Keratinocyte (primary cell): Measurements from ENCODE around the gene HORMAD2. TPM values are rescaled to one million over a fixed set of nuclear protein-coding genes. Genes with fewer than 3 reads are reported as not detected.

ENCODE experiments used
- DNase-seq: peaks from one replicate; pipeline ENCODE4 v3.0.0-alpha.2; 2011; ENCODE audit warnings: low read depth, missing footprints, low spot score
- FAIRE-seq: peaks from 2 replicates; lab custom pipeline; 2011; peaks lifted over from hg19 to GRCh38; lab: Jason Lieb, UNC
- H2AFZ ChIP-seq: 2 replicates; pipeline ENCODE4 v1.6.0; 2012; ENCODE audit warnings: low read length, control low read depth, inconsistent platforms; ENCODE audit not compliant: control insufficient read depth
- H3K27ac ChIP-seq: 2 replicates; pipeline ENCODE4 v1.5.1; 2011; ENCODE audit warnings: low read length; ENCODE audit not compliant: control insufficient read depth, insufficient read depth
- H3K27me3 ChIP-seq: 3 replicates; pipeline ENCODE4 v1.6.0; 2011; ENCODE audit warnings: low read length; ENCODE audit not compliant: control insufficient read depth, insufficient read depth; ENCODE audit errors: extremely low read depth
- H3K36me3 ChIP-seq, 2 experiments: 2 replicates in 1 of 2; 3 replicates in 1 of 2; pipeline ENCODE4 v1.5.1; 2011; ENCODE audit warnings: low read length in 2 of 2, mild to moderate bottlenecking in 1 of 2; ENCODE audit not compliant: control insufficient read depth in 2 of 2, insufficient read depth in 2 of 2; ENCODE audit errors: extremely low read depth in 1 of 2
- H3K4me1 ChIP-seq: 3 replicates; pipeline ENCODE4 v1.5.1; 2011; ENCODE audit warnings: low read length; ENCODE audit not compliant: control insufficient read depth, insufficient read depth; ENCODE audit errors: extremely low read depth
- H3K4me2 ChIP-seq: 3 replicates; pipeline ENCODE4 v1.6.0; 2011; ENCODE audit warnings: low read depth, low read length; ENCODE audit not compliant: control insufficient read depth, insufficient read depth; ENCODE audit errors: extremely low read depth
- H3K4me3 ChIP-seq, 3 experiments: fragments of 200-600 bp in 1 of 3; sonication (generic) in 1 of 3; 2 replicates in 2 of 3; 3 replicates in 1 of 3; pipeline ENCODE4 v1.5.1; 2011 to 2016; ENCODE audit warnings: low read length in 3 of 3, mild to moderate bottlenecking in 3 of 3, control low read depth in 2 of 3, inconsistent platforms in 1 of 3, low read depth in 1 of 3, mixed read lengths in 1 of 3, mixed run types in 1 of 3, moderate library complexity in 1 of 3; ENCODE audit not compliant: control insufficient read depth in 2 of 3, insufficient read depth in 2 of 3; ENCODE audit errors: extremely low read depth in 1 of 3
- H3K79me2 ChIP-seq: 2 replicates; pipeline ENCODE4 v1.6.0; 2012; ENCODE audit warnings: low read length; ENCODE audit not compliant: control insufficient read depth, insufficient read depth
- H3K9ac ChIP-seq: 3 replicates; pipeline ENCODE4 v1.6.0; 2011; ENCODE audit warnings: low read length; ENCODE audit not compliant: control insufficient read depth, insufficient read depth; ENCODE audit errors: extremely low read depth
- H3K9me1 ChIP-seq: 3 replicates; pipeline ENCODE4 v1.6.0; 2011; ENCODE audit warnings: low read length; ENCODE audit not compliant: control insufficient read depth, insufficient read depth; ENCODE audit errors: extremely low read depth
- H3K9me3 ChIP-seq: 2 replicates; pipeline ENCODE4 v1.5.1; 2012; ENCODE audit warnings: low read depth, low read length; ENCODE audit not compliant: control insufficient read depth
- H4K20me1 ChIP-seq: 3 replicates; pipeline ENCODE4 v1.6.0; 2011; ENCODE audit warnings: low read length; ENCODE audit not compliant: control insufficient read depth, insufficient read depth; ENCODE audit errors: extremely low read depth
- EZH2 ChIP-seq: IDR thresholded peaks from one replicate; pipeline ENCODE4 v1.6.1; 2012; ENCODE audit warnings: inconsistent platforms, mild to moderate bottlenecking, low read length, moderate library complexity
- dilution Hi-C: fragments of 300-500 bp; cut with MboI; formaldehyde crosslinking; loops from one replicate; pipeline ENCODE4 v1.7.0; 2020; ENCODE audit warnings: low sequenced_read_pairs; ENCODE audit not compliant: extremely low pct_ligation_motif_present
- polyA plus RNA-seq, 5 experiments: library from polyadenylated mRNA; depleted of rRNA in 3 of 5; stranded (reverse) in 3 of 5; stranded (forward) in 1 of 5; unstranded in 1 of 5; fragments of >200 nt; gene quantifications; 1 replicate in 1 of 5; 2 replicates in 3 of 5; 3 replicates in 1 of 5; pipeline versions ENCODE4 v1.2.1 to v1.2.3, GENCODE V29; 2011 to 2012; ENCODE audit warnings: missing spikeins in 2 of 5, low read depth in 1 of 5, low replicate concordance in 1 of 5
- TF ChIP-seq, protein P1 (sequence below), 3 experiments: IDR thresholded peaks in 1 of 3; conservative IDR thresholded peaks in 1 of 3; optimal IDR thresholded peaks in 1 of 3; 2 replicates in 2 of 3; 3 replicates in 1 of 3; pipeline versions ENCODE3 to v1.5.1; 2011; ENCODE audit warnings: low read length in 3 of 3, mild to moderate bottlenecking in 3 of 3, moderate library complexity in 2 of 3, control low read depth in 1 of 3, inconsistent platforms in 1 of 3; ENCODE audit not compliant: insufficient read depth in 2 of 3; ENCODE audit errors: extremely low read depth in 1 of 3

The HORMAD2 gene
- polyA plus RNA-seq, 1 donor (not counting 4 experiments of a cell fraction or from before 2014, with no cell fraction given) = not detected

DNA sequence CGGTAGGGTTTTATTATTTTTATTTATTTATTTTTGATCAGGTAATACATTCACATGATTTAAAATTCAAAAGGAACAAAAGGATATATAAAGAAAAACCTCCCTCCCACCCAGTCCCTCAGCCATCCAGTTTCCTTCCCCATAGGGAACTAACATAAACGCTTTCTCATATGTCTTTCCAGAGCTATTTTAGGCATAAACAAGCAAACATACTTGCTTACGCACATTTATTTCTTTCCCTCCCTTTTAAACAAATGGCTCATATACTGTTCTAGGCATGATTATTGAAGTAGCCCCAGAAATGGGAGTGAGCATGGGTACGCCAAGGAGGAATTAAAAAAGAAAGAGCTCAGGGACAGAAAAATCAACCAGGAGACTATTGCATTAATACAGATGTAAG is 102.6 kb downstream of the HORMAD2 start:
- Histone ChIP-seq H3K27ac (no peak overlapping the region), H3K4me2 (no peak overlapping the region), H4K20me1 (no peaks in the 10 kb centered on the region), H3K4me3 (no peak overlapping the region), H3K36me3 (no peaks in the 10 kb centered on the region), H3K79me2 (no peaks in the 10 kb centered on the region), H2AFZ (no peak overlapping the region), H3K9me3 (no peaks in the 10 kb centered on the region), H3K4me1 (no peaks in the 10 kb centered on the region), H3K9me1 (no peaks in the 10 kb centered on the region), H3K27me3 (no peaks in the 10 kb centered on the region), H3K9ac (no peak overlapping the region)
- dilution Hi-C loops = no loop called here
- FAIRE-seq (no peak), DNase-seq (no peak)
- TF ChIP-seq EZH2 = no peak
- TF ChIP-seq, protein P1, sequence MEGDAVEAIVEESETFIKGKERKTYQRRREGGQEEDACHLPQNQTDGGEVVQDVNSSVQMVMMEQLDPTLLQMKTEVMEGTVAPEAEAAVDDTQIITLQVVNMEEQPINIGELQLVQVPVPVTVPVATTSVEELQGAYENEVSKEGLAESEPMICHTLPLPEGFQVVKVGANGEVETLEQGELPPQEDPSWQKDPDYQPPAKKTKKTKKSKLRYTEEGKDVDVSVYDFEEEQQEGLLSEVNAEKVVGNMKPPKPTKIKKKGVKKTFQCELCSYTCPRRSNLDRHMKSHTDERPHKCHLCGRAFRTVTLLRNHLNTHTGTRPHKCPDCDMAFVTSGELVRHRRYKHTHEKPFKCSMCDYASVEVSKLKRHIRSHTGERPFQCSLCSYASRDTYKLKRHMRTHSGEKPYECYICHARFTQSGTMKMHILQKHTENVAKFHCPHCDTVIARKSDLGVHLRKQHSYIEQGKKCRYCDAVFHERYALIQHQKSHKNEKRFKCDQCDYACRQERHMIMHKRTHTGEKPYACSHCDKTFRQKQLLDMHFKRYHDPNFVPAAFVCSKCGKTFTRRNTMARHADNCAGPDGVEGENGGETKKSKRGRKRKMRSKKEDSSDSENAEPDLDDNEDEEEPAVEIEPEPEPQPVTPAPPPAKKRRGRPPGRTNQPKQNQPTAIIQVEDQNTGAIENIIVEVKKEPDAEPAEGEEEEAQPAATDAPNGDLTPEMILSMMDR (optimal IDR thresholded peaks at IDR 0.05 in 1 of 3, IDR thresholded peaks at IDR 0.05 in 1 of 3, conservative IDR thresholded peaks at IDR 0.05 in 1 of 3; ENCODE audit: extremely low read depth in 1 of 3, insufficient read depth in 2 of 3, low read length in 3 of 3) = no peak

DNA sequence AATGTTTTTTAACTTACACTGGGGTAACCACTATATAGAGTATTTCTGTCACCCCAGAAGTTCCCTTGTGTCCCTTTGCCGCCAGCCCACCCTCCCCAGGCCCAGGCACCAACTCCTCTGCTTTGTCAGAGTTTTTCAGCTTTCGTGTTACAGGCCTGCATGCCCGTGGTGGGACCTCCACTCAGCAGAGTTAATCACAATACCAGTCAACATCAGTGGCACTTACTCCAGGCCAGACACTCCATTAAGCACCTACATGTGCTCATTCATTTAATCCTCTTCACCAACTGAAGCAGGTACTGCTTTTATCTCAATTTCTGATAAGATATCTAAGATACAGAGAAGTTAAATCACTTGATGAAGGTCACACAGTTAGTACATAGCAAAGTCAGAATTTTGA is 103.0 kb downstream of the HORMAD2 start:
- dilution Hi-C loops = no loop called here
- Histone ChIP-seq H3K9me3 (no peaks in the 10 kb centered on the region), H3K27me3 (no peaks in the 10 kb centered on the region), H3K4me1 (no peaks in the 10 kb centered on the region), H3K9me1 (no peaks in the 10 kb centered on the region), H3K27ac (no peak overlapping the region), H3K9ac (no peak overlapping the region), H2AFZ (no peak overlapping the region), H4K20me1 (no peaks in the 10 kb centered on the region), H3K79me2 (no peaks in the 10 kb centered on the region), H3K36me3 (no peaks in the 10 kb centered on the region), H3K4me2 (no peak overlapping the region), H3K4me3 (no peak overlapping the region)
- FAIRE-seq (no peak), DNase-seq (no peak)
- TF ChIP-seq EZH2 = no peak
- TF ChIP-seq, protein P1 (optimal IDR thresholded peaks at IDR 0.05 in 1 of 3, IDR thresholded peaks at IDR 0.05 in 1 of 3, conservative IDR thresholded peaks at IDR 0.05 in 1 of 3; ENCODE audit: extremely low read depth in 1 of 3, insufficient read depth in 2 of 3, low read length in 3 of 3) = no peak
